Measurements from ENCODE around the gene USP17L20.
"Not testable (repeated sequence)": the region's sequence is repeated elsewhere in the genome, so short reads cannot be mapped to it uniquely, and the experiment has no call there.

USP17L20 gene

GRCh38 chr4:9257824-9258223, at the start of gene USP17L20:
TSS of gene USP17L20 (plus strand) at chr4:9258124. CDS start at chr4:9258124, 0 bp downstream.
- in situ Hi-C loops (cut with MboI; ENCODE audit: low pct_unique_long_range_greater_than_20kb, low sequenced_read_pairs, unreplicated experiment); DNase-seq (ENCODE audit: low spot score): not testable (repeated sequence)

GRCh38 chr4:9210357-9210756, 47.6 kb upstream of the USP17L20 start, which contains the start of gene USP17L10:
TSS of gene USP17L10 (plus strand) at chr4:9210657. CDS start at chr4:9210657, 0 bp downstream.
- in situ Hi-C loops (cut with MboI; ENCODE audit: low pct_unique_long_range_greater_than_20kb, low sequenced_read_pairs, unreplicated experiment); DNase-seq (ENCODE audit: low spot score): not testable (repeated sequence)

- in situ Hi-C loops (cut with MboI; ENCODE audit: low pct_unique_long_range_greater_than_20kb, low sequenced_read_pairs, unreplicated experiment); DNase-seq (ENCODE audit: low spot score): not testable (repeated sequence)
These were observed 43.2 kb upstream of the USP17L20 start for GRCh38 chr4:9214701-9215100.

- DNase-seq (ENCODE audit: low spot score); in situ Hi-C loops (cut with MboI; ENCODE audit: low pct_unique_long_range_greater_than_20kb, low sequenced_read_pairs, unreplicated experiment): not testable (repeated sequence)
These were observed 42.8 kb upstream of the USP17L20 start, which contains the start of gene USP17L11 for GRCh38 chr4:9215105-9215504. TSS of gene USP17L11 (plus strand) at chr4:9215405. CDS start at chr4:9215405, 0 bp downstream.

GRCh38 chr4:9219852-9220251, 38.1 kb upstream of the USP17L20 start, which contains the start of gene USP17L12:
TSS of gene USP17L12 (plus strand) at chr4:9220152. CDS start at chr4:9220152, 0 bp downstream.
- DNase-seq (ENCODE audit: low spot score); in situ Hi-C loops (cut with MboI; ENCODE audit: low pct_unique_long_range_greater_than_20kb, low sequenced_read_pairs, unreplicated experiment): not testable (repeated sequence)

- DNase-seq (ENCODE audit: low spot score); in situ Hi-C loops (cut with MboI; ENCODE audit: low pct_unique_long_range_greater_than_20kb, low sequenced_read_pairs, unreplicated experiment): not testable (repeated sequence)
These were observed 33.3 kb upstream of the USP17L20 start, which contains the start of gene USP17L13 for GRCh38 chr4:9224596-9224995. TSS of gene USP17L13 (plus strand) at chr4:9224896. CDS start at chr4:9224896, 0 bp downstream.

- in situ Hi-C loops (cut with MboI; ENCODE audit: low pct_unique_long_range_greater_than_20kb, low sequenced_read_pairs, unreplicated experiment); DNase-seq (ENCODE audit: low spot score): not testable (repeated sequence)
These were observed 27.7 kb upstream of the USP17L20 start for GRCh38 chr4:9230249-9230648.

GRCh38 chr4:9234085-9234484, 23.8 kb upstream of the USP17L20 start, which contains the start of gene USP17L15:
TSS of gene USP17L15 (plus strand) at chr4:9234385. CDS start at chr4:9234385, 0 bp downstream.
- in situ Hi-C loops (cut with MboI; ENCODE audit: low pct_unique_long_range_greater_than_20kb, low sequenced_read_pairs, unreplicated experiment); DNase-seq (ENCODE audit: low spot score): not testable (repeated sequence)

- DNase-seq (ENCODE audit: low spot score) = not testable (repeated sequence)
These were observed 19.5 kb upstream of the USP17L20 start for GRCh38 chr4:9238461-9238860.

GRCh38 chr4:9243579-9243978, 14.3 kb upstream of the USP17L20 start, which contains the start of gene USP17L17:
TSS of gene USP17L17 (plus strand) at chr4:9243879. CDS start at chr4:9243879, 0 bp downstream.
- in situ Hi-C loops (cut with MboI; ENCODE audit: low pct_unique_long_range_greater_than_20kb, low sequenced_read_pairs, unreplicated experiment); DNase-seq (ENCODE audit: low spot score): not testable (repeated sequence)

More at GRCh38 chr4:9238461-9238860, 19.5 kb upstream of the USP17L20 start:
- in situ Hi-C loops (cut with MboI; ENCODE audit: low pct_unique_long_range_greater_than_20kb, low sequenced_read_pairs, unreplicated experiment) = not testable (repeated sequence)

- DNase-seq (ENCODE audit: low spot score); in situ Hi-C loops (cut with MboI; ENCODE audit: low pct_unique_long_range_greater_than_20kb, low sequenced_read_pairs, unreplicated experiment): not testable (repeated sequence)
These were observed 9.8 kb upstream of the USP17L20 start, which contains the start of gene USP17L18 for GRCh38 chr4:9247953-9248680. TSS of gene USP17L18 (plus strand) at chr4:9248630. CDS start at chr4:9248630, 0 bp downstream.

- DNase-seq (ENCODE audit: low spot score); in situ Hi-C loops (cut with MboI; ENCODE audit: low pct_unique_long_range_greater_than_20kb, low sequenced_read_pairs, unreplicated experiment): not testable (repeated sequence)
These were observed 4.8 kb upstream of the USP17L20 start, which contains the start of gene USP17L19 for GRCh38 chr4:9253078-9253477. TSS of gene USP17L19 (plus strand) at chr4:9253378. CDS start at chr4:9253378, 0 bp downstream.

- in situ Hi-C loops (cut with MboI; ENCODE audit: low pct_unique_long_range_greater_than_20kb, low sequenced_read_pairs, unreplicated experiment); DNase-seq (ENCODE audit: low spot score): not testable (repeated sequence)
These were observed 4.6 kb downstream of the USP17L20 start, which contains the start of gene USP17L21 for GRCh38 chr4:9262572-9262971. TSS of gene USP17L21 (plus strand) at chr4:9262872. CDS start at chr4:9262872, 0 bp downstream.

- DNase-seq (ENCODE audit: low spot score); in situ Hi-C loops (cut with MboI; ENCODE audit: low pct_unique_long_range_greater_than_20kb, low sequenced_read_pairs, unreplicated experiment): not testable (repeated sequence)
These were observed 9.4 kb downstream of the USP17L20 start, which contains the start of gene USP17L22 for GRCh38 chr4:9267319-9267718. TSS of gene USP17L22 (plus strand) at chr4:9267619. CDS start at chr4:9267619, 0 bp downstream.

- in situ Hi-C loops (cut with MboI; ENCODE audit: low pct_unique_long_range_greater_than_20kb, low sequenced_read_pairs, unreplicated experiment); DNase-seq (ENCODE audit: low spot score): not testable (repeated sequence)
These were observed 13.8 kb downstream of the USP17L20 start for GRCh38 chr4:9271719-9272118.
